Activated naive CD8-positive, alpha-beta T cell treated with anti-CD3 and anti-CD28 coated beads, Interleukin-2, amount 50 U/mL, for 16 hours (primary cell): ENCODE results near the gene LRSAM1.

Source experiments
- DNase-seq: peaks from one replicate; pipeline ENCODE4 v3.0.0-alpha.2; 2020; ENCODE audit warnings: low read depth, low spot score

Gene LRSAM1

GRCh38 chr9:127550751-127551150 lies 99.4 kb downstream of the LRSAM1 start:
- no peak for DNase-seq
